ENCODE results near the gene FOLR3. TPM values are rescaled to one million over a fixed set of nuclear protein-coding genes. Genes with fewer than 3 reads are reported as not detected.
A peak's percentile ranks its signal among the peaks of the same experiment; 100 is the strongest.
"Not testable (repeated sequence)": the region's sequence is repeated elsewhere in the genome, so short reads cannot be mapped to it uniquely, and the experiment has no call there.

FOLR3 gene
- total RNA-seq, result not detected

- not testable (repeated sequence) for H3K27ac ChIP-seq; H3K9me3 ChIP-seq; H3K4me3 ChIP-seq; H3K27me3 ChIP-seq (replicated peaks; ENCODE audit: insufficient read depth); H3K36me3 ChIP-seq; ATAC-seq (ENCODE audit: insufficient number of reproducible peaks, low FRiP score, low read depth); H3K4me1 ChIP-seq (ENCODE audit: control insufficient read depth in 1 of 2, low read depth in 2 of 2); DNase-seq (ENCODE audit: low spot score)
These were observed at the start of gene FOLR3 for GRCh38 chr11:72135473-72135872. FOLR3 (plus strand) TSS chr11:72135725; CDS start chr11:72135953, 228 bp downstream.

- Histone ChIP-seq H3K27ac (no peak overlapping the region), H3K9me3 (no peaks in the 10 kb centered on the region), H3K27me3 (replicated peaks; ENCODE audit: insufficient read depth) (no peaks in the 10 kb centered on the region), H3K4me1 (ENCODE audit: control insufficient read depth in 1 of 2, low read depth in 2 of 2) (peaks cover 0 to 10% of the 10 kb centered on the region in 2 donors), H3K36me3 (peaks cover 5% of the 10 kb centered on the region), H3K4me3 (no peak overlapping the region)
- no peak for TF ChIP-seq CTCF (IDR thresholded peaks at IDR 0.05)
- DNase-seq (ENCODE audit: low spot score) (no peak), ATAC-seq (ENCODE audit: insufficient number of reproducible peaks, low FRiP score, low read depth) (no peak)
These were observed 47.3 kb upstream of the FOLR3 start for GRCh38 chr11:72088076-72088808.

GRCh38 chr11:72091292-72091691 is 44.2 kb upstream of the FOLR3 start:
- H3K27ac ChIP-seq, result peak overlapping the region in 1 of 2 donors; percentile 27
- ATAC-seq (ENCODE audit: insufficient number of reproducible peaks, low FRiP score, low read depth), result peak; percentile 33
- TF ChIP-seq CTCF (IDR thresholded peaks at IDR 0.05), result peak; percentile 77
- peaks cover 9% of the 10 kb centered on the region for H3K36me3 ChIP-seq
- no peak for DNase-seq (ENCODE audit: low spot score)
- H3K4me3 ChIP-seq, result no peak overlapping the region
- no peaks in the 10 kb centered on the region for H3K9me3 ChIP-seq
- no peaks in the 10 kb centered on the region for H3K27me3 ChIP-seq (replicated peaks; ENCODE audit: insufficient read depth)
- H3K4me1 ChIP-seq (ENCODE audit: control insufficient read depth in 1 of 2, low read depth in 2 of 2), result peaks cover 0 to 10% of the 10 kb centered on the region in 2 donors

GRCh38 chr11:72098741-72099140 is 36.8 kb upstream of the FOLR3 start:
- Histone ChIP-seq H3K9me3 (no peaks in the 10 kb centered on the region), H3K27ac (no peak overlapping the region), H3K27me3 (replicated peaks; ENCODE audit: insufficient read depth) (no peaks in the 10 kb centered on the region), H3K4me1 (ENCODE audit: control insufficient read depth in 1 of 2, low read depth in 2 of 2) (peaks cover 17 to 31% of the 10 kb centered on the region in 2 donors), H3K4me3 (no peak overlapping the region), H3K36me3 (peaks cover 28% of the 10 kb centered on the region)
- ATAC-seq (ENCODE audit: insufficient number of reproducible peaks, low FRiP score, low read depth) (no peak), DNase-seq (ENCODE audit: low spot score) (no peak)
- TF ChIP-seq CTCF (IDR thresholded peaks at IDR 0.05), result no peak

- Histone ChIP-seq H3K27me3 (replicated peaks; ENCODE audit: insufficient read depth) (no peaks in the 10 kb centered on the region), H3K27ac (no peak overlapping the region), H3K36me3 (peaks cover 25% of the 10 kb centered on the region), H3K9me3 (no peaks in the 10 kb centered on the region), H3K4me1 (ENCODE audit: control insufficient read depth in 1 of 2, low read depth in 2 of 2) (peaks cover 17 to 34% of the 10 kb centered on the region in 2 donors), H3K4me3 (no peak overlapping the region)
- TF ChIP-seq CTCF (IDR thresholded peaks at IDR 0.05), result no peak
- ATAC-seq (ENCODE audit: insufficient number of reproducible peaks, low FRiP score, low read depth), result no peak
- no peak for DNase-seq (ENCODE audit: low spot score)
These were observed 35.5 kb upstream of the FOLR3 start for GRCh38 chr11:72100009-72100408.
